ENCODE data around the gene RAB11FIP3.

DNA sequence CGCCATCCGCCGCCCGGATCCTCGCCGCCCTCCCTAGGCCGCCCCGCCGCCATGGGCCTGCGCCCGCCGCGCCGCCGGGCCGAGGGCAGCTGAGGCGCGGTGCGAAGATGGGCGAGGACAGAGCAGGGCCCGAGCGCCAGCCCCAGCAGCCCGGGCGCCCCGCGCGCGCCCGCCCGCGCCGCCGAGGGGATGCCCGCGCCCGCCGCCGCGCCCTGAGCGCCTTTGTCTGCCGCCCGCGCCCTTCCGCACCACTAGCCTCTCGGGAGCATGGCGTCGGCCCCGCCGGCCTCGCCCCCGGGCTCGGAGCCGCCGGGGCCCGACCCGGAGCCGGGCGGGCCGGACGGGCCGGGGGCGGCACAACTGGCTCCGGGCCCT, 278 bp downstream of the RAB11FIP3 start:
- TF ChIP-seq, protein P1, sequence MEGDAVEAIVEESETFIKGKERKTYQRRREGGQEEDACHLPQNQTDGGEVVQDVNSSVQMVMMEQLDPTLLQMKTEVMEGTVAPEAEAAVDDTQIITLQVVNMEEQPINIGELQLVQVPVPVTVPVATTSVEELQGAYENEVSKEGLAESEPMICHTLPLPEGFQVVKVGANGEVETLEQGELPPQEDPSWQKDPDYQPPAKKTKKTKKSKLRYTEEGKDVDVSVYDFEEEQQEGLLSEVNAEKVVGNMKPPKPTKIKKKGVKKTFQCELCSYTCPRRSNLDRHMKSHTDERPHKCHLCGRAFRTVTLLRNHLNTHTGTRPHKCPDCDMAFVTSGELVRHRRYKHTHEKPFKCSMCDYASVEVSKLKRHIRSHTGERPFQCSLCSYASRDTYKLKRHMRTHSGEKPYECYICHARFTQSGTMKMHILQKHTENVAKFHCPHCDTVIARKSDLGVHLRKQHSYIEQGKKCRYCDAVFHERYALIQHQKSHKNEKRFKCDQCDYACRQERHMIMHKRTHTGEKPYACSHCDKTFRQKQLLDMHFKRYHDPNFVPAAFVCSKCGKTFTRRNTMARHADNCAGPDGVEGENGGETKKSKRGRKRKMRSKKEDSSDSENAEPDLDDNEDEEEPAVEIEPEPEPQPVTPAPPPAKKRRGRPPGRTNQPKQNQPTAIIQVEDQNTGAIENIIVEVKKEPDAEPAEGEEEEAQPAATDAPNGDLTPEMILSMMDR (conservative IDR thresholded peaks at IDR 0.05; ENCODE audit: low read length): no peak
- no peak for TF ChIP-seq EZH2phosphoT487 (IDR thresholded peaks at IDR 0.05; ENCODE audit: borderline replicate concordance, low read depth, low read length)

Measured in OCI-LY7 (cell line).